Kidney (tissue), 14 donors: Measurements from ENCODE around the gene CIITA. TPM values are rescaled to one million over a fixed set of nuclear protein-coding genes. Genes with fewer than 3 reads are reported as not detected.

Experiments used
- DNase-seq, 5 donors: peaks; one replicate each; pipeline ENCODE4 v3.0.0-alpha.2; 2013 to 2020
- FAIRE-seq: peaks from 2 replicates; lab custom pipeline; 2012; peaks lifted over from hg19 to GRCh38; lab: Jason Lieb, UNC
- H3K27ac ChIP-seq, 2 donors: one replicate each; pipeline ENCODE4 v1.7.0; 2013; ENCODE audit warnings: low read depth in 2 of 2, low read length in 2 of 2, inconsistent platforms in 1 of 2
- H3K27me3 ChIP-seq: one replicate; pipeline ENCODE4 v1.7.1; 2013; ENCODE audit warnings: low read length, inconsistent platforms; ENCODE audit not compliant: control insufficient read depth, insufficient read depth
- H3K36me3 ChIP-seq, 3 donors: one replicate each; pipeline versions ENCODE4 v1.7.0 to v1.7.1; 2013; ENCODE audit warnings: low read length in 3 of 3, control low read depth in 1 of 3, inconsistent platforms in 1 of 3; ENCODE audit not compliant: insufficient read depth in 3 of 3, control insufficient read depth in 2 of 3
- H3K4me1 ChIP-seq, 3 donors: one replicate each; pipeline versions ENCODE4 v1.7.0 to v1.7.1; 2013; ENCODE audit warnings: low read length in 3 of 3, inconsistent platforms in 1 of 3, low read depth in 1 of 3; ENCODE audit not compliant: control insufficient read depth in 2 of 3, insufficient read depth in 2 of 3
- H3K4me3 ChIP-seq, 3 donors: one replicate each; pipeline versions ENCODE4 v1.7.0 to v1.8.1; 2013; ENCODE audit warnings: low read length in 3 of 3, control low read depth in 1 of 3, inconsistent platforms in 1 of 3
- H3K9ac ChIP-seq, 3 donors: one replicate each; pipeline versions ENCODE4 v1.7.0 to v1.7.1; 2013; ENCODE audit warnings: low read length in 3 of 3, control low read depth in 1 of 3, inconsistent platforms in 1 of 3
- H3K9me3 ChIP-seq, 3 donors: one replicate each; pipeline versions ENCODE4 v1.7.0 to v1.7.1; 2013; ENCODE audit warnings: low read length in 3 of 3, control low read depth in 1 of 3, inconsistent platforms in 1 of 3; ENCODE audit not compliant: control insufficient read depth in 2 of 3, insufficient read depth in 1 of 3
- intact Hi-C: fragments of 100-400 bp; cut with DNase I; formaldehyde crosslinking; loops from one replicate; pipeline ENCODE4 v1.11.1; 2022
- polyA plus RNA-seq: library from polyadenylated mRNA; stranded (reverse); fragments of 350-450 nt; fragmentation: Illumina TruSeq; extraction: RNeasy Lipid Tissue Mini Kit (QIAGEN cat#74804); gene quantifications from one replicate; pipeline ENCODE4 v1.2.3, GENCODE V29; 2014; ENCODE audit warnings: low read depth, low replicate concordance; ENCODE audit not compliant: insufficient read depth
- total RNA-seq: library from RNA; stranded (reverse); fragmentation: NEBNext Ultra II Directional; extraction: Animal tissue kit (Norgen Biotek cat#: 25700); gene quantifications from one replicate; pipeline ENCODE4 v1.2.1, GENCODE V29; 2021
- TF ChIP-seq, protein P1 (sequence below): IDR thresholded peaks from 3 replicates; pipeline ENCODE4 v1.5.1; 2012; ENCODE audit warnings: mild to moderate bottlenecking, moderate library complexity, borderline replicate concordance; ENCODE audit not compliant: insufficient read depth; ENCODE audit errors: extremely low read depth
- donor health status: control.
- donor health status: control.
- donor health status: control.
- donor health status: control.
- donor health status: control.
- donor health status: DM: yes; HTN: yes; CAD: no.
- donor health status: Normal renal cell carcinoma (clear cell type).

CIITA gene
- total and polyA plus RNA-seq, 2 donors from 2014 or later, result 8.3 to 50.5 TPM

- Histone ChIP-seq H3K27ac (no peak overlapping the region), H3K4me3 (no peak overlapping the region), H3K9ac (no peak overlapping the region), H3K36me3 (no peaks in the 10 kb centered on the region), H3K4me1 (peaks cover 6 to 43% (median 25%) of the 10 kb centered on the region in 3 donors), H3K9me3 (no peaks in the 10 kb centered on the region), H3K27me3 (no peaks in the 10 kb centered on the region)
- DNase-seq (peak in 1 of 5 donors; percentile 57), FAIRE-seq (no peak)
- TF ChIP-seq, protein P1, sequence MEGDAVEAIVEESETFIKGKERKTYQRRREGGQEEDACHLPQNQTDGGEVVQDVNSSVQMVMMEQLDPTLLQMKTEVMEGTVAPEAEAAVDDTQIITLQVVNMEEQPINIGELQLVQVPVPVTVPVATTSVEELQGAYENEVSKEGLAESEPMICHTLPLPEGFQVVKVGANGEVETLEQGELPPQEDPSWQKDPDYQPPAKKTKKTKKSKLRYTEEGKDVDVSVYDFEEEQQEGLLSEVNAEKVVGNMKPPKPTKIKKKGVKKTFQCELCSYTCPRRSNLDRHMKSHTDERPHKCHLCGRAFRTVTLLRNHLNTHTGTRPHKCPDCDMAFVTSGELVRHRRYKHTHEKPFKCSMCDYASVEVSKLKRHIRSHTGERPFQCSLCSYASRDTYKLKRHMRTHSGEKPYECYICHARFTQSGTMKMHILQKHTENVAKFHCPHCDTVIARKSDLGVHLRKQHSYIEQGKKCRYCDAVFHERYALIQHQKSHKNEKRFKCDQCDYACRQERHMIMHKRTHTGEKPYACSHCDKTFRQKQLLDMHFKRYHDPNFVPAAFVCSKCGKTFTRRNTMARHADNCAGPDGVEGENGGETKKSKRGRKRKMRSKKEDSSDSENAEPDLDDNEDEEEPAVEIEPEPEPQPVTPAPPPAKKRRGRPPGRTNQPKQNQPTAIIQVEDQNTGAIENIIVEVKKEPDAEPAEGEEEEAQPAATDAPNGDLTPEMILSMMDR, result no peak
- intact Hi-C loops, result no loop called here
Measured at GRCh38 chr16:10949424-10949970, 72.5 kb downstream of the CIITA start.

GRCh38 chr16:10950393-10950792 is 73.4 kb downstream of the CIITA start:
- no peaks in the 10 kb centered on the region for H3K9me3 ChIP-seq
- DNase-seq, result no peak
- no peaks in the 10 kb centered on the region for H3K27me3 ChIP-seq
- H3K9ac ChIP-seq, result no peak overlapping the region
- H3K4me1 ChIP-seq, result peaks cover 4 to 41% (median 24%) of the 10 kb centered on the region in 3 donors
- FAIRE-seq, result no peak
- H3K27ac ChIP-seq, result no peak overlapping the region
- no peak overlapping the region for H3K4me3 ChIP-seq
- intact Hi-C loops, result no loop called here
- H3K36me3 ChIP-seq, result no peaks in the 10 kb centered on the region
- TF ChIP-seq, protein P1, result no peak

DNA sequence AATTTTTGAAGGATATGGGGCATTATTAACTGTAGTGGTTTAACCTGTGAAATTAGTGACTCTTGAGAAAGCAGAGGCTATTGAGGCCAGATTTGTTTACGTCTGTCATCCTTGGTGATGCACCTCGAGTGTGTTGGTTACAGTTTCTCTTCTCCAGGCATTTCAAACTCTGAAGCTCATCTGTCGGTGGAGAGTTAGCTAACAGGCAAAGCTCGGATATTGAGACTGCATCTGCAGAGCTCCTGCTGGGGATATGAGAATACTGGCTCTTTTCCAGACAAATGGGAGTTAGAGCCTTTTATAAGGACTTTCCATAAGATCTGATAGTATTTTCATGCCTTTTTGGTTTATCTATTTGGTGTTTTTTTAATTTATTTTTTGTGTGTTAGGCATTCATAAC is 74.0 kb downstream of the CIITA start:
- TF ChIP-seq, protein P1, result no peak
- H3K27ac ChIP-seq, result no peak overlapping the region
- FAIRE-seq (no peak), DNase-seq (no peak)
- peaks cover 1 to 36% (median 19%) of the 10 kb centered on the region in 3 donors for H3K4me1 ChIP-seq
- H3K36me3 ChIP-seq, result no peaks in the 10 kb centered on the region
- intact Hi-C loops, result no loop called here
- no peak overlapping the region for H3K4me3 ChIP-seq
- H3K27me3 ChIP-seq, result no peaks in the 10 kb centered on the region
- no peak overlapping the region for H3K9ac ChIP-seq
- no peaks in the 10 kb centered on the region for H3K9me3 ChIP-seq

GRCh38 chr16:10954903-10955302 is 77.9 kb downstream of the CIITA start:
- Histone ChIP-seq H3K4me3 (no peak overlapping the region), H3K27me3 (no peaks in the 10 kb centered on the region), H3K4me1 (peaks cover 0 to 11% (median 7%) of the 10 kb centered on the region in 3 donors), H3K36me3 (no peaks in the 10 kb centered on the region), H3K9ac (no peak overlapping the region), H3K27ac (no peak overlapping the region), H3K9me3 (no peaks in the 10 kb centered on the region)
- no peak for FAIRE-seq
- no peak for DNase-seq
- intact Hi-C loops, result no loop called here
- TF ChIP-seq, protein P1, result no peak
